Measurements from ENCODE around the gene USP47. TPM values are rescaled to one million over a fixed set of nuclear protein-coding genes. Genes with fewer than 3 reads are reported as not detected.

Gene USP47
- total and polyA plus RNA-seq, 7 donors = 31.3 to 132 (median 78.9) TPM

DNA sequence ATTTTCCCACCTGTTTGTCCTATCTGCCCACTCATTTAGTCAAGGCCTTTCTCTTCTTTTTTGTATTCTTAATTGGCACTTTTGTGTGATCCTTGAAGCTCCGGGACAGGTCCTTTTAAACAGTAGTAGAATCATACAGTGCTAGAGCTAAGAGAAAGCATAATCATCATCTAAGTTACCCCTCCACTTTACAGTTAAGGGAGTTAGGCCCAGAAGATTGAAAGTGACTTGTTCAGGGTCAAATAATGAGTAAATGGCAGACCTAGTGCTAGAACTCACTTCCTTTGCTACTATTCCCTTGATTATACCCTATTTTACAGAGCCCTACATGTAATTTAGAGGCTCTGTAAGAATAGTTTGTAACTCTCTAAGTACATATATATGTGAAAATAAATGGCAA is 2.5 kb downstream of the USP47 start:
- Histone ChIP-seq H3K4me3 (peak overlapping the region; percentile 89), H3K4me1 (peaks cover 56% of the 10 kb centered on the region), H3K27ac (peak overlapping the region; percentile 99), H3K9me3 (no peaks in the 10 kb centered on the region), H3K27me3 (ENCODE audit: insufficient read depth in 3 of 3, low read length in 2 of 3) (no peaks in the 10 kb centered on the region), H3K36me3 (ENCODE audit: insufficient read depth in 1 of 2, low read depth in 1 of 2) (no peaks in the 10 kb centered on the region)
- no peak for DNase-seq
- ATAC-seq = no peak
- intact Hi-C loops (cut with DNase I) = loop anchor here in 1 of 2 donors (10.0 kb wide), 1 partner anchor 51 kb away; no protein-coding TSS in a partner anchor
- TF ChIP-seq, protein P1, sequence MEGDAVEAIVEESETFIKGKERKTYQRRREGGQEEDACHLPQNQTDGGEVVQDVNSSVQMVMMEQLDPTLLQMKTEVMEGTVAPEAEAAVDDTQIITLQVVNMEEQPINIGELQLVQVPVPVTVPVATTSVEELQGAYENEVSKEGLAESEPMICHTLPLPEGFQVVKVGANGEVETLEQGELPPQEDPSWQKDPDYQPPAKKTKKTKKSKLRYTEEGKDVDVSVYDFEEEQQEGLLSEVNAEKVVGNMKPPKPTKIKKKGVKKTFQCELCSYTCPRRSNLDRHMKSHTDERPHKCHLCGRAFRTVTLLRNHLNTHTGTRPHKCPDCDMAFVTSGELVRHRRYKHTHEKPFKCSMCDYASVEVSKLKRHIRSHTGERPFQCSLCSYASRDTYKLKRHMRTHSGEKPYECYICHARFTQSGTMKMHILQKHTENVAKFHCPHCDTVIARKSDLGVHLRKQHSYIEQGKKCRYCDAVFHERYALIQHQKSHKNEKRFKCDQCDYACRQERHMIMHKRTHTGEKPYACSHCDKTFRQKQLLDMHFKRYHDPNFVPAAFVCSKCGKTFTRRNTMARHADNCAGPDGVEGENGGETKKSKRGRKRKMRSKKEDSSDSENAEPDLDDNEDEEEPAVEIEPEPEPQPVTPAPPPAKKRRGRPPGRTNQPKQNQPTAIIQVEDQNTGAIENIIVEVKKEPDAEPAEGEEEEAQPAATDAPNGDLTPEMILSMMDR (IDR thresholded peaks at IDR 0.05) = no peak
- 17 to 32% (median 26%) methylated on average over 1 of the region's 1 CpG for WGBS, 3 donors

DNA sequence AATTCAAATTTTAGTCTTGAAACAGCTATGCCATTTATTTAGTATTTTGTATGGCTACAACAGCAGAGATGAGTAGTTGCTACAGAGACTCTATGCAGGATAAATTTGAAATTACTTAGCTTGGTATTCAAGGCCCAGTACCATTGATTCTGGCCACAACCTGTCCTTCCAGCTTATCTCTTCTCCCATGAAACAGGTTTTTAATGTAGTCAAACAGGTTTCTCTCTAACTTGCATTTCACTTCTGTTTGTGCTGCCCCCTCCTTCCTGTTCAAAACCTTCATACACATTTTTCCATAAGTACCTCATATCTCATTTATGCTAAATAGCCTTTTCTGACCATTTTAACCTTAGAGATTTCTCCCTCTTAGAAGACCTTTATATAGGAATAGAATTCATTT is 3.3 kb downstream of the USP47 start:
- peak overlapping the region; percentile 99 for H3K27ac ChIP-seq
- intact Hi-C loops (cut with DNase I) = loop anchor here in 1 of 2 donors (10.0 kb wide), 1 partner anchor 50 kb away; no protein-coding TSS in a partner anchor
- ATAC-seq (no peak), DNase-seq (no peak)
- H3K9me3 ChIP-seq = no peaks in the 10 kb centered on the region
- H3K36me3 ChIP-seq (ENCODE audit: insufficient read depth in 1 of 2, low read depth in 1 of 2) = no peaks in the 10 kb centered on the region
- peaks cover 64% of the 10 kb centered on the region for H3K4me1 ChIP-seq
- peak overlapping the region; percentile 89 for H3K4me3 ChIP-seq
- TF ChIP-seq, protein P1 (IDR thresholded peaks at IDR 0.05) = no peak
- H3K27me3 ChIP-seq (ENCODE audit: insufficient read depth in 3 of 3, low read length in 2 of 3) = no peaks in the 10 kb centered on the region

DNA sequence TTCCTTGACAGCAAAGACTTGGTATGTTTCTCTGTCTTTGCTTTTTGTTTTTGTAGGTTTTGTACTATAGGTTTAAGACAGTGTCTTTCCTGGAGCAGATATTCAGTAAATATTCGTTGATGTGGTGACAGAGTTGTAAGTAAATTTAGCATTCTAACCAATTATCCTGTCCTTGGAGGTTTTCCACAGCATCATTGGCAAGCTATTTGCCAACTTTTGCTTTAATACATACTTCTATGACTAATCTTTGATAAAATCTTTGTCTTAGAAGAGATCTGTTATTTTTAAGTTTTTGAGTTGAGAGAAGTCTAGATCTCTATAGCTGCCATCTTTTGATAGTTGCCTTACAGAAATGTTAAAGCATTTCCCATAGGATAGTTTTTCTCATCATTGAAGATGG is 3.8 kb downstream of the USP47 start:
- Histone ChIP-seq H3K27ac (peak overlapping the region; percentile 99), H3K9me3 (no peaks in the 10 kb centered on the region), H3K36me3 (ENCODE audit: insufficient read depth in 1 of 2, low read depth in 1 of 2) (no peaks in the 10 kb centered on the region), H3K4me3 (peak overlapping the region; percentile 89), H3K4me1 (peaks cover 68% of the 10 kb centered on the region), H3K27me3 (ENCODE audit: insufficient read depth in 3 of 3, low read length in 2 of 3) (no peaks in the 10 kb centered on the region)
- ATAC-seq (no peak), DNase-seq (no peak)
- WGBS, 3 donors = 11 to 15% (median 14%) methylated on average over 1 of the region's 1 CpG
- TF ChIP-seq, protein P1 (IDR thresholded peaks at IDR 0.05) = no peak
- intact Hi-C loops (cut with DNase I) = loop anchor here in 1 of 2 donors (10.0 kb wide), 1 partner anchor 49 kb away; no protein-coding TSS in a partner anchor

DNA sequence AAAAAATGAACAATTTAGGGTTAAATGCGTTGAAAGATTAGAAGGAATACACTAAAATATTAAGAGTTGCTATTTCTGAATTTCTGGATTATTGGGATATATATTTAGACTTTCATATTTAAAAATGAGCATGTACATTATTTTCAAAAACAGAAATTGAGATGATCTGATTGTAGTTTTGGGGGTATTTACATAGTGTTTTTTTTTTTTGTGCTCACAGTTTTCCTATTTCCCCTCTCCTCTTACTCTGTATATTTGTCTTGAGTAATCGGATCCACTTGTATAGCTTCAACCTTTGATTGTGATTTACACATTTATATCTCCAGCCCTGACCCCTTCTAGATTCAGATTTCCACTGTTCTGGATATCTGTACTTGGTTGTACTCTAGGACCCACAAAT is 5.3 kb downstream of the USP47 start:
- no peaks in the 10 kb centered on the region for H3K9me3 ChIP-seq
- no peak for DNase-seq
- H3K27me3 ChIP-seq (ENCODE audit: insufficient read depth in 3 of 3, low read length in 2 of 3) = no peaks in the 10 kb centered on the region
- H3K4me3 ChIP-seq = no peak overlapping the region
- WGBS, 3 donors = 74 to 86% (median 81%) methylated on average over 2 of the region's 2 CpGs
- H3K4me1 ChIP-seq = peaks cover 83% of the 10 kb centered on the region
- H3K27ac ChIP-seq = peak overlapping the region; percentile 38
- ATAC-seq = no peak
- intact Hi-C loops (cut with DNase I) = loop anchor here in 1 of 2 donors (10.0 kb wide), 1 partner anchor 48 kb away; no protein-coding TSS in a partner anchor
- no peaks in the 10 kb centered on the region for H3K36me3 ChIP-seq (ENCODE audit: insufficient read depth in 1 of 2, low read depth in 1 of 2)
- TF ChIP-seq, protein P1 (IDR thresholded peaks at IDR 0.05) = no peak

All from psoas muscle (tissue), 8 donors.